HG03159 (cell line): ENCODE results near the gene NAB1.
A peak's percentile ranks its signal among the peaks of the same experiment; 100 is the strongest.

Experiments
- ATAC-seq: cut with Tn5 transposase; IDR thresholded peaks from one replicate; pipeline ENCODE4 v1.9.1; 2021; ENCODE audit warnings: mild to moderate bottlenecking, moderate library complexity; ENCODE audit not compliant: unreplicated experiment

NAB1 gene

GRCh38 chr2:190711069-190711468, 62.2 kb downstream of the NAB1 start:
- no peak for ATAC-seq

- no peak for ATAC-seq
Measured at GRCh38 chr2:190713471-190713870, 64.6 kb downstream of the NAB1 start.

- no peak for ATAC-seq
Measured at GRCh38 chr2:190714958-190715357, 66.1 kb downstream of the NAB1 start.

- ATAC-seq = no peak
Measured at GRCh38 chr2:190716176-190716807, 67.4 kb downstream of the NAB1 start.

GRCh38 chr2:190717306-190717705, 68.4 kb downstream of the NAB1 start:
- ATAC-seq = no peak

GRCh38 chr2:190717764-190718651, 69.1 kb downstream of the NAB1 start:
- ATAC-seq = no peak

GRCh38 chr2:190718652-190719526, 70.0 kb downstream of the NAB1 start:
- ATAC-seq = peak; percentile 71

- no peak for ATAC-seq
Measured at GRCh38 chr2:190720276-190720675, 71.4 kb downstream of the NAB1 start.

- ATAC-seq = no peak
Measured at GRCh38 chr2:190720691-190721090, 71.8 kb downstream of the NAB1 start.

GRCh38 chr2:190722061-190722759, 73.3 kb downstream of the NAB1 start:
- peak; percentile 62 for ATAC-seq

GRCh38 chr2:190722835-190723234, 74.0 kb downstream of the NAB1 start:
- ATAC-seq = peak; percentile 4

- no peak for ATAC-seq
Measured at GRCh38 chr2:190723397-190724090, 74.7 kb downstream of the NAB1 start.

GRCh38 chr2:190726255-190726654, 77.4 kb downstream of the NAB1 start:
- ATAC-seq = no peak

- no peak for ATAC-seq
Measured at GRCh38 chr2:190736355-190736754, 87.5 kb downstream of the NAB1 start.

- ATAC-seq = no peak
Measured at GRCh38 chr2:190740449-190740848, 91.6 kb downstream of the NAB1 start.
